Endometrium (tissue), 2 donors: ENCODE measurements around the gene CHMP2B.
"Not testable (repeated sequence)": the region's sequence is repeated elsewhere in the genome, so short reads cannot be mapped to it uniquely, and the experiment has no call there.

ENCODE experiments used
- FAIRE-seq: peaks from 2 replicates; lab custom pipeline; 2012; peaks lifted over from hg19 to GRCh38; lab: Jason Lieb, UNC
- donor health status: control.
- donor health status: control.

CHMP2B gene

DNA sequence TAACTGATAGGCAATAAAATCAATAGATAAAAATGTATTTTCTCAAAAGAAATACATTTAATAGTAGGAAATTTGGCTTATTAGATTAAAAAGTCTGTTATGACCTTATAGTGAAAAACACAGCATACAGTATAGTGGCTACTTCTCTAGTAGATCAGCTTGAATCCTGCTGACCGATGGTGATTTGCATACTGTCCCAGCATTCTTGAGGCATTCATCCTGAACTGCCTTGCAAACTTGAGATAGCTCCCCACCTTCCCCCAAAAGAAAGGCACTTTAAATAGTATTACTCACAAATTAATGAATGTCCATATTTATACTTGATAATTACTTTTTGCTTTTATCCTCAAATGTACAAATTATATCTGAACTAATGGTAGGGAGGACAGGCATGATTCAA, 6.7 kb downstream of the CHMP2B start:
- no peak for FAIRE-seq

DNA sequence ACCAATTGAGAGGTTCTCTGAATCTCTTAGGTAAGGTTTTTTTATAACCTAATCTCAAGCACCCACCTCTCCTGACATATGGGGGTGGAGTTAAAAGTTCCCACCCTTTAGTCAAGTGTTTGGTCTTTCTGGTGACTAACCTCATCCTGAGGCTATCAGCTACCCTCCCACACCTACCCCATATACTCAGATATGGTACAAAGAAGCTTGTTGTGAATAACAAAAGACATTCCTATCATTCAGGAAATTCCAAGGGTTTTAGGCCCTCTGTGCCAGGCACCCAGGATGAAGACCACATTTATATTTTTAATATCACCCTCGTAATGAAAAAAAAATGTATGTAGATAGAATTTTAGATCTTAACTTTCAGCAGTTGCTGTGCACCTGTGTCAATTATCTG, 9.0 kb downstream of the CHMP2B start:
- FAIRE-seq: no peak

DNA sequence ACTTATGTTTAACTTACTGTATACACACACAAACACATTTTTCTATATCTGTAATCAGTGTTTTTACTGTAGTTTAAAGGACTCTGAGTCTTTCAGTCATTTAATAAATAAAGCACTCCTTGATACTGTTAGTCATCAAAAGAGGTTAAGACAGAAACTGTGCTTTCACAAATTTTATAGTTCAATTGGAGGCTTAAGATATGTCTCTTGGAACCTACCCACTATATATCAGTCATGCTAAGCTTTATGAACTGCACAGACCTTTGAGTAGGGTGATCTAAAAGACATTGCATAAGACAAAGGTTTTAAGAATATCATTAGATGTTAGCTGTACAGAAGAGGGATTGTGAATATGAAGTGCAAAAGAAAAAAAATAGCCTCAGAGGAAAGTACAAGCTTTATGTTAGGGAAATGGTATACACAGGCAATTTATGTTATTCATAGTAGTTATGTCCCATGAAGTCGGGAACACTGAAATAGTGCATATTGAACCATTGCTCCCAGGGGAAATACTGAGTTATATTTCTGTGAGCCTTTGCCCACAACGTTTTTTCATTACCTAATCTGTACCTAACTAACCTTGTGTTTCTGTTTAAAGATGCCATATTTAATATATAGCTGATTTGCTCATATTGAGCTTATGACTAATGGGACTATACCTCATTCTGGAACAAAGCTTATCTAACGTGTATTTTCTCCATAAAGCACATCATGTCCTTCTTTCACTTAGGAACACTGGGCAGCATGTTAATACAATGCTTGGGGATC, 19.7 kb downstream of the CHMP2B start:
- no peak for FAIRE-seq

DNA sequence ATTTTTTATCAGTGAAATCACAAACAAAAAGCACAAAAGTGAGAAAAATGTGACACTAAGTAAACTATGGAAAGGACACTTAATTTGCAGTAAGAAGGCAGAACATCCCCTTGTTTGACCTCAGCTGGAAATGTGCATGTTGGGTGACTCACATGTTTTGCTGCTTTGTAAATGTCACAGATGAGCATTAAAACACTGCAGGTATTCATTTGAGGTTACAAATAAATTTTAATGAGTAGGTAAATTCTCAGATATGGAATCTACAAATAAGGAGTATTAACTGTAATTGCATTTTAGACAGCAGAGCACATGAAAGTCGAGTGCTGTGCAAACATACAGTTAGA, 20.3 kb downstream of the CHMP2B start:
- FAIRE-seq: no peak

DNA sequence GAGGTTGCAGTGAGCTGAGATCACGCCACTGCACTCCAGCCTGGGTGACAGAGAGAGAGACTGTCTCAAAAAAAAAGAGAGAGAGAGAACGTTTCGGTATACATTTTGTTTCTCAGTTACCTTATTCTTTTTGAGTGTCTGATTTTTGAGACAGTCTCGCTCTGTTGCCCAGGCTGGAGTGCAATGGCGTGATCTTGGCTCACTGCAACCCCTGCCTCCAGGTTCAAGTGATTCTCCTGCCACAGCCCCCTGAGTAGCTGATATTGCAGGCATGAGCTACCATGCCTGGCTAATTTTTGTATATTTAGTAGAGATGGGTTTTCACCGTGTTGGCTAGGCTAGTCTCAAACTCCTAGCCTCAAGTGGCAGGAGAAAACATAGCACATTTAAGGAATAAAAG, 21.1 kb downstream of the CHMP2B start:
- not testable (repeated sequence) for FAIRE-seq

DNA sequence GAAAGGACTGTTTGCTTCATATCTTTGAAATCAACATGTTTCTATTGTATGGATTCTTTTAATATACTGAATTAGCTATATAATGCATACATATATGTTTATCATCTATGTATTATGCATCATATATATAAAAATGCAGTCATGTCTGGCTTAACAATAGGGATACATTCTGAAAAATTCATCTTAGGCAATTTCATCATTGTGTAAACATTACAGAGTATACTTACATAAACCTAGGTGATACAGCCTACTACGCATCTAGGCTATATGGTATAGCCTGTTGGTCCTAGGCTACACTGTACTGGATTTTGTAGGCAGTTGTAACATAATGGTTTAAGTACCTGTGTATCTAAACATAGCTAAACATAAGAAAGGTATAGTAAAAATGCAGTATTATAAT, 21.7 kb downstream of the CHMP2B start:
- no peak for FAIRE-seq

DNA sequence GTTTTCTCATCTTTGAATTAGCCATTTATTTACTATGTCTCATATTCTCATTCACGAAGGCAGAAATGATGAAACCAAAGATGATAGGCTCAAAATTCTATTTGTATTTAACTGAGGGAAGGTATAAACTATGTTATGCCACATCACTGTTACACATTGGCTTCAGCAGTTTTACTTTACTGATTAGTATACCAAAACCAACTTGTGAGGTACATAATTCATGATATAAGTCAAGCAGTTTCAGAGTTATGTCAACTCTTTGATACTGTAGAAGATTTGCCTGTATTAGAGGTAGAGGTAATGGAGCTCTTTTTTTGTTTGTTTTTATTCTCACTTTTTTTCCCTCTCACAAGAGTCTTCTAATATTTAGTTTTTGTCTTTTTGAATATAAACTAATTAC, 22.9 kb downstream of the CHMP2B start:
- FAIRE-seq: no peak

DNA sequence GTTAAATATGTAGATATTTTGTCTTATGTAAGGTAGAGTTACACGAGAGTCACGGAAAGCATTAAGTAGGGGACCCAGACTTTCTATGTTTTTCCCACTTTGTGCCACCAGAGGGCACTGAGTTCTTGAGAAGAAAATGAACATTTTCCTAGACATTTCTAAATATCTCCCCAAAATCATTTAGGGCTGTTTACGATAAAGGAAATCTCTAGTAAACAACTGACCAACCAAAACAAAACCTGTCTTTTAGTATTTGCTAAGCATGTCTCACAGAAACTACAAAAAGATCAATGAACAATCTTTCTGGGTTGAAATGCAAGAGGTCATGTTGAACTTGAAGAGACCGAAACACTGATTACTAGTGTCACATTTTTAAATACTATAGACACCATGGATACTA, 33.2 kb downstream of the CHMP2B start:
- FAIRE-seq: peak; percentile 62

DNA sequence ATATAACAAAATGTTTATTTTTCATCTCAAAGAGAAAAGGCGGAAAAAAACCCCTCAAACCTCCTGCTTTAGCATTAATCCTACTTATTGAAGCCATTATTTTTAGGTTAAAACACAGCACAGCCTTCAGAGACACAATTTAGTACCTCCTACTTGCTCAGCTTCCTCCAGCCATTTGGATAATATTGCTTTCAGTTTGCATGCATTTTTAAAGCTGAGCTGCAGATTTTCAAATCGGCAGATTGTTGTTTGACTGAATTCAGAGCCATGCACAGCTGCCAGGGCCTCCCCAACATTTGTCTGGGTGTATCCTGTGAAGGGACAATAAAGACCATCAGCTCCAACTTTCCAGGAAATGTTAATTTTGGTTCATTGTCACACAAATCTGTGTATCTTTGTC, 34.8 kb downstream of the CHMP2B start:
- no peak for FAIRE-seq

DNA sequence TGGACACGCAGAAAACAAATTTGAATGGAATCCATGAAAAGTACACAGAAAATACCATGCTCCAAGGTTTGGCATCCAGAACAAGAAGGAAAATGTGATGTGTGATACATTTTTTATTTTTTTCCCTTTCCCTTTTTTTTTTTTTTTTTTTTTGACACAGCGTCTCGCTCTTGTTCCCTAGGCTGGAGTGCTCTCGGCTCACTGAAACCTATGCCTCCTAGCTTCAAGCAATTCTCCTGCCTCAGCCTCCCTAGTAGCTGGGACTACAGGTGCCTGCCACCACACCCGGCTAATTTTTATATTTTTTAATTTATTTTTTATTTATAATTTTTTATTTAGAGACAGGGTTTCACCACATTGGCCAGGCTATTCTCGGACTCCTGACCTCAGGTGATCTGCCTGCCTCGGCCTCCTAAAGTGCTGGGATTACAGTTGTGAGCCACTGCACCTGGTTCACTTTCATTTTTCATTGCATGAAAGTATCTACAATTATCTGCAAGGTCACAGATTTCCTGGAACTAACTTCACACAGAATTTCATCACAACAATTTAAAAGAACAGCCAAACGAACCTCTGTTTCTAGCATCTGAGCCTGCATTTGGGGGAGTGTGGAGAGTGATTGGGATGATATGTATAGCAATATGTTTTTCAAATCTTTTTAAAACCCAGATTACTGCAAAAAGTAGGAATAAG, 41.0 kb downstream of the CHMP2B start:
- no peak for FAIRE-seq

DNA sequence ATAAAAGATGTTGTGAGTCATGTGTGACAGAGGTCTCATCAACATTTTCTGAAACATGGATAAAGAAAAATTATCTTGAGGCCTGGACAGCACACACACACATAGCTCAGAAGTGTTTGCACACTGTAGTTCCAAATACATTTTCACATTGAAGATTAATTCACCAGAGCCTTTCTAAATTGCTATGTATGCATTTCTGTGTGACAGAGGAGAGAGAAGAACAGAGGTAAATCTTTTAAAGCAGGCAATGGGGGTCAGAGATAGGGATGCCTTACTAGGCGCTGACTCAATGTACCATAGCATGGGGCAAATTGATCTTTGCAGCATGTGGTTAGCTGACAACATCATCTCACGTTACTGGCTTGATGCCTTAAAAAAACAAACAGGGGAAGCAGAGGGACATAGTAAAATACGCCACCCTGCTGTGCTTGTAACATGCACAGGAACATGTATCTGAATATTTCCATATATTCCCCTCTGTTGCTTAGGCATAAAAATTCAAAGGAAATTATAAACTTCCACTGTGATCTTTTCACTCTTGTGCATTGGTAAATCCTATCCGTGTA, 41.6 kb downstream of the CHMP2B start:
- FAIRE-seq: no peak

DNA sequence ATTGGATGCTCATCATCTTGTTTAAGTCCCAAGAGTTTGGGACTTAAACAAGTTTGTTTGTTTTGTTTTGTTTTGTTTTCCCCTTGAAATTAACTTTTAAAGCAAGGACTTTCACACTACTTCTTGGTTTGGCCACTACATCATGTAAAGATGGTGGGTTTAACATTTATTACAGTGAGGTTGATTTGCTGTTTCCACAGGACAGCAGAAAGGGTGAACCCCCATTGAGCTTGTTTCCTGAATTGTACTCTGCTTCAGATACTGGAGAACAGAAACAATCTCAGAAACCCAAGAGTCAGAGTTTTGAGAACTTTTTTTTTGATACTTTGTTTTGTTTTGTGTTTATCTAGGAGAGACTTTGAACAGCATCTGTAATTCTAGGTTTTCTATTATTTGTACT, 42.6 kb downstream of the CHMP2B start:
- no peak for FAIRE-seq

DNA sequence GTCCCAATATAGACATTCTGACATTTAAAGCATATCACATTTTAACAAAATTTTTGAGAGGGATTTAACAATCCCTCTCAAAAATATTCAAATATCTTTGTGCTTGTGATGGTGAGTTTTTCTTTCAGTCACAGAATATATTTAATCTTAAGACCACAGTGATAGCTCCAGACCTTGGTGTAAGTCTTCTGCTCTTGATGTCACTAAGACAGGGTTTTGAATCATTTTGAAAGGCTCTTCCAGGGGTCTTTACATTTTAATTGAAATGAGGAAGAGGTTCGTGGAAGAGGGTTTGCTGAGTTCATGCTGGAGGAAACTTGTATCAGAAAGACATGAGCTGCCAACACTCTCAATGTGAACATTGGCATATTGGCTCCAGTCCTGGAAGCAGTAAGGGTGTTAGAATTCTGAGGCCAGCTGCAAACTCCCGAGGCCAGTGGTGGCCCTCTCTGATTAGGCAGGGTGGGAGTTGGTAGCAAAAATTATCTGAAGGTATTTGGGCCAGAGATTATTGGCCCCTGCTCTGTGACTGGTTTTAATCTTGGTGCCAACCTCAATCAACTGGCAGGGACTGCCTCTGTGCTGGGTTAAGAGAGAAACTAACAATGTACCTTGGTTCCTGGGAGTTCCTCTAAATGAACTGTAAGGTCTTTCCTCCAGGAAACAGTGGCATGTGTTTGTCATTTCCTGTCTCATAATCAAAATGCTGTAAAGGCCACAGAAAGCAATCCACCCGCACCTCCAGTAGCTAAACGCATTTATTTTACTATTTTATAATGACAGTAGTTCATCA, 44.0 kb downstream of the CHMP2B start:
- no peak for FAIRE-seq

DNA sequence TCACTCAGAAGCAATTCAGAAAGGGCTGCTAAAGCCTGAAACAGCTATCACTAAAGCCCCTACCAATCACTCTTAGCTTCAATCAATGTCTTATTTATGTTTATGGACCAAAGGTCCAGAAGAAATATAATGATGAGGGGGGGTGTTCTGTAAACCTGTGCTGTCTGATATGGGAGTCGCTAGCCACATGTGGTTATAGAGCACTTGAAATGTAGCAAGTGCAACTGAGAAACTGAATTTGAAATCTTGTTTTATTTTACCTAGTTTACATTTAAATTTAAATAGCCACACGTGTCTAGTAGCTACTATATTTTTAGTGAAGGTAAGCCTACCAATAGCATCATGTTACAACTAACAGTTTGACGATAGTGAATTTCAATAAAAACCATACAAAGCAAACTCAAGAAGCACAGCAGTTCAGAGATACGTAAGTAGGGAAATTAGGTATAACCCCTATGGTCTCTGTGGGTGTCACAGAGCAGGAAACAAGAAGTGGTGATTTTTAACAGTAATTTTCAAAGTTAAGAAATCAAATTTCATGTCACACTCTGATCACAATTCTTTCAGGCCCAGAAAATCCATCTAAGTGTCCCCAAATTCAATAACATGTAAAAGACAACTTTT, 45.7 kb downstream of the CHMP2B start:
- FAIRE-seq: no peak

DNA sequence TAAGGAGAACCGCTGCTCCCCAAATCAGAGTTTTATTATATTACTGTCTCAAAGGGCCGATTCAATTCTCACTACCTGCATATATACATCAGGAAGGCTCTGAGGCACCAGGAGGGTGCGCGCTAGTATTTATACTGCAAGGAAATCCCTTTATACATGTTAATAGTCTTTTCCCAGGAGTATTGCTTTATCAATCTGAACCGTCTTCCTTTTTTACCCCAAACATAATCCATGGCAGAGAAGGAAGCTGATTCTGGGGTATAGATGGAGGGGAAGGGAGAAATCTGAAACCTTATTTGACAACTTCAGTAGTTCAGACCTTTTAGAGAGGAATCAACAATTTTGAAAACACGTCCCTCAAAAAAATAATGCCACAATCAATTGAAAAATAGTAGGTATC, 49.4 kb downstream of the CHMP2B start, which contains the start of gene POU1F1:
Gene POU1F1 (minus strand): TSS at position 101 of the 400 bp plus-strand sequence. CDS start 122 bp downstream, outside the sequence.
- no peak for FAIRE-seq

DNA sequence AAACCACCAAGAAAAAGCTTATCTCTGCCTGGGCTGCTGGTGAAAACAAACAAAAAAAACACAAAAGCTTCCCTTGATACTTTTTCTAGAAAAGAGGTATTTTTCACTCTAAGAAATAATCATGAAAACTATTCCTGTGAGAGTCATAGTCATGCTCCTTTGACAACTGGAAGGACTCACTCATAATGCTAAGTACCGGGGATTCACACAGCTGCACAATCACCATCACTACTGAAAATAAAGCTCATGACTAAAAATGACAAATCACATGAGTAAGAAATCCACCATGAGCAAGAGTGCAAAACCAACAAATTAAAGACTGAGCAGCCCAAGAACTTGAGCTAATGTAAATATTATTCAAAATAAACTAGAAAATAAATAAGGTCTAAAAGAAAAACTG, 59.9 kb downstream of the CHMP2B start:
- no peak for FAIRE-seq

DNA sequence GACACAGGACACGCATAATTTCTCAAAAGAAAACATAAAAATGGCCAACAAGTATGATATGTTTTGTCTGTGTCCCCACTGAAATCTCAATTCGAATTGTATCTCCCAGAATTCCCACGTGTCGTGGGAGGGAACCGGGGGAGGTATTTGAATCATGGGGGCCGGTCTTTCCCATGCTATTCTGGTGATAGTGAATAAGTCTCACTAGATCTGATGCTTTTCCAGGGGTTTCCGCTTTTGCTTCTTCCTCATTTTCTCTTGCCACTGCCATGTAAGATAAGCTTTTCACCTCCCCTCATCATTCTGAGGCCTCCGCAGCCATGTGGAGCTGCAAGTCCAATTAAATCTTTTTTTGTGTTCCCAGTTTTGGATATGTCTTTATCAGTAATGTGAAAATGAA, 61.3 kb downstream of the CHMP2B start:
- no peak for FAIRE-seq

DNA sequence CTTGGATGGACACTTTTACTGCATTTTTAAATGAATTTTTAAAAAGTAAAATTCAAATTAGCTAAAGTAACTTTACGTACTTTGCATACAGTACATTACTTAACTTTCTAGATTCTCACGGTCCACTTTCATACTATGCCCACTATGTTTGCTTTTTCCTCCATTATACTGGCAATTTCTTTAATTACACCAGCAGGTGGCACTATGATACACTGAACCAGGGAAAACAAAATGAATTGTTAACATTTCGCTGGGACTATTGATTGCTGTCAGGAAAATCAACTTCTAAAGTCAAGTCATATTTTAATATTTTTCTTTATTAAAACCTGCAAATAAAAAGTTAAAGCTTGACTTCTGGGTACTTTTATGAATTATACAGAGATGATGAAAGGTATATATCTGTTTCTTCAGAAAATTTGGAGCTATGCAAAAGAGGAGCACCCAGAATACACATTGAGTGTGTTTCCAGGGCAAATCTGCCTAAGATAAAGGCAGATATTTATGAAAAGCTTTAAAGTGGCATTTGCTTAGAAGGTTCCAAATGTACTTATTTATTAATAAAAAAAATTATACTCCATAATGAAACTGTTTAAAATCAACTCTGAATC, 71.1 kb downstream of the CHMP2B start:
- FAIRE-seq: peak; percentile 92

DNA sequence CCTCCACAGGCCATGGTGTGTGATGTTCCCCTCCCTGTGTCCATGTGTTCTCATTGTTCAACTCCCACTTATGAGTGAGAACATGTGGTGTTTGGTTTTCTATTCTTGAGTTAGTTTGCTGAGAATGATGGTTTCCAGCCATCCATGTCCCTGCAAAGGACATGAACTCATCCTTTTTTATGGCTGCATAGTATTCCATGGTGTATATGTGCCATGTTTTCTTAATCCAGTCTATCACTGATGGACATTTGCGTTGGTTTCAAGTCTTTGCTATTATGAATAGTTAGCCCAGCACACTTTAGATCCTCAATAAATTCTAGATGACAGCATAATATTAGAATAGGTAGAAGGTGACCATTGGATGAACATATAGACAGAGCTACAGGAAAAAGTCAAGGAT, 77.9 kb downstream of the CHMP2B start:
- FAIRE-seq: not testable (repeated sequence)
